Putamen (tissue), 1 donor: Measurements from ENCODE around the gene PGD.
"Not testable (repeated sequence)": the region's sequence is repeated elsewhere in the genome, so short reads cannot be mapped to it uniquely, and the experiment has no call there.

ENCODE experiments used
- DNase-seq: peaks from one replicate; pipeline ENCODE4 v3.0.0-alpha.2; 2016; ENCODE audit warnings: low spot score

The PGD gene

GRCh38 chr1:10437052-10437451, 38.2 kb downstream of the PGD start:
- DNase-seq, result no peak

GRCh38 chr1:10438677-10439163, 39.9 kb downstream of the PGD start:
- DNase-seq, result no peak

- no peak for DNase-seq
These were observed 41.4 kb downstream of the PGD start for GRCh38 chr1:10440305-10440704.

- no peak for DNase-seq
These were observed 41.9 kb downstream of the PGD start for GRCh38 chr1:10440794-10441193.

- DNase-seq, result no peak
These were observed 45.4 kb downstream of the PGD start for GRCh38 chr1:10444248-10444647.

- no peak for DNase-seq
These were observed 46.0 kb downstream of the PGD start for GRCh38 chr1:10444795-10445397.

GRCh38 chr1:10446790-10447422, 48.0 kb downstream of the PGD start:
- DNase-seq, result no peak

- no peak for DNase-seq
These were observed 50.9 kb downstream of the PGD start, which contains the start of gene CORT for GRCh38 chr1:10449751-10450150. TSS of gene CORT (plus strand) at chr1:10450031. CDS start at chr1:10450224, 193 bp downstream.

- DNase-seq, result no peak
These were observed 51.4 kb downstream of the PGD start for GRCh38 chr1:10450156-10450814.

GRCh38 chr1:10450836-10451235, 52.0 kb downstream of the PGD start:
- DNase-seq, result no peak

- DNase-seq, result no peak
These were observed 52.4 kb downstream of the PGD start for GRCh38 chr1:10451287-10451686.

- DNase-seq, result no peak
These were observed 57.2 kb downstream of the PGD start for GRCh38 chr1:10456048-10456447.

GRCh38 chr1:10456661-10457060, 57.8 kb downstream of the PGD start:
- DNase-seq, result no peak

- not testable (repeated sequence) for DNase-seq
These were observed 58.6 kb downstream of the PGD start for GRCh38 chr1:10457462-10457861.

- DNase-seq, result no peak
These were observed 59.0 kb downstream of the PGD start for GRCh38 chr1:10457875-10458274.

- DNase-seq, result no peak
These were observed 60.3 kb downstream of the PGD start for GRCh38 chr1:10459184-10459583.

GRCh38 chr1:10467078-10467477, 68.2 kb downstream of the PGD start:
- DNase-seq, result no peak

GRCh38 chr1:10470043-10470442, 71.2 kb downstream of the PGD start:
- no peak for DNase-seq
